Panc1 (cell line): Measurements from ENCODE around the gene SSH2. TPM values are rescaled to one million over a fixed set of nuclear protein-coding genes. Genes with fewer than 3 reads are reported as not detected.

ENCODE experiments used
- ATAC-seq: fragments of 200-7000 bp; cut with Tn5 transposase; 2 replicates; pipeline ENCODE4 v1.9.1; 2020; ENCODE audit warnings: mild to moderate bottlenecking, moderate library complexity
- BruUV-seq: library from RNA; stranded (reverse); fragments of 400-500 nt; replicated peaks from 2 replicates; lab custom pipeline; 2021; lab: Mats Ljungman, UMichigan
- CTCF ChIA-PET: fragments of 300-600 bp; sonication (Branson Sonifier 250); formaldehyde crosslinking; loops from one replicate; lab custom pipeline; 2022; ENCODE audit warnings: antibody characterized with exemption; lab: Charles Lee
- POLR2A ChIA-PET: fragments of 300-600 bp; sonication (Branson Sonifier 250); formaldehyde crosslinking; loops from one replicate; lab custom pipeline; 2022; ENCODE audit warnings: antibody characterized with exemption; lab: Charles Lee
- DNase-seq: peaks from one replicate; pipeline ENCODE4 v3.0.0-alpha.2; 2010; ENCODE audit warnings: low read depth, low spot score
- H3K27ac ChIP-seq: 2 replicates; pipeline ENCODE4 v1.5.1; 2011; ENCODE audit warnings: mild to moderate bottlenecking, low read length, inconsistent platforms
- H3K27me3 ChIP-seq: fragments of 200-500 bp; sonication (Bioruptor generic); 2 replicates; pipeline ENCODE4 v1.6.0; 2014; ENCODE audit warnings: low read length, inconsistent platforms; ENCODE audit not compliant: control insufficient read depth, insufficient read depth
- H3K36me3 ChIP-seq: fragments of 200-500 bp; sonication (Bioruptor generic); 2 replicates; pipeline ENCODE4 v1.5.1; 2014; ENCODE audit warnings: inconsistent platforms, mild to moderate bottlenecking, low read length, moderate library complexity; ENCODE audit not compliant: control insufficient read depth, insufficient read depth
- H3K4me1 ChIP-seq: 2 replicates; pipeline ENCODE4 v1.5.1; 2011; ENCODE audit warnings: inconsistent platforms, mild to moderate bottlenecking, low read length, moderate library complexity; ENCODE audit not compliant: control insufficient read depth, insufficient read depth
- H3K4me3 ChIP-seq, 2 experiments: 2 replicates each; pipeline ENCODE4 v1.5.1; 2011 to 2012; ENCODE audit warnings: low read depth in 2 of 2, low read length in 2 of 2, mild to moderate bottlenecking in 2 of 2, inconsistent platforms in 1 of 2, moderate library complexity in 1 of 2
- H3K9me3 ChIP-seq: fragments of 200-500 bp; sonication (Bioruptor generic); 2 replicates; pipeline ENCODE4 v1.5.1; 2014; ENCODE audit warnings: low read depth, mild to moderate bottlenecking, inconsistent platforms, low read length, moderate library complexity; ENCODE audit not compliant: control insufficient read depth, insufficient read depth
- POLR2AphosphoS5 ChIP-seq: IDR thresholded peaks from 2 replicates; pipeline ENCODE4 v1.6.1; 2012; ENCODE audit warnings: mild to moderate bottlenecking, low read depth, low read length, moderate library complexity
- REST ChIP-seq, 2 experiments: IDR thresholded peaks; 2 replicates each; pipeline ENCODE4 v1.6.1; 2011 to 2012; ENCODE audit warnings: low read depth in 2 of 2, control low read depth in 1 of 2, low read length in 1 of 2, mild to moderate bottlenecking in 1 of 2, moderate library complexity in 1 of 2; ENCODE audit not compliant: insufficient read depth in 1 of 2
- SIN3A ChIP-seq: IDR thresholded peaks from 2 replicates; pipeline ENCODE4 v1.6.1; 2012; ENCODE audit warnings: low read depth, mild to moderate bottlenecking, low read length, moderate library complexity, borderline replicate concordance; ENCODE audit not compliant: insufficient read depth
- TCF7L2 ChIP-seq: IDR thresholded peaks from 2 replicates; pipeline ENCODE4 v1.6.1; 2011; ENCODE audit warnings: mild to moderate bottlenecking, low read depth, low read length, inconsistent platforms
- in situ Hi-C: cut with HindIII; loops from 2 replicates; pipeline ENCODE4 v1.10.0; 2016; ENCODE audit warnings: low sequenced_read_pairs, low pct_unique_long_range_greater_than_20kb
- intact Hi-C: fragments of 100-400 bp; cut with micrococcal nuclease; formaldehyde crosslinking; loops from one replicate; pipeline ENCODE4 v1.10.0; 2022; ENCODE audit not compliant: unreplicated experiment
- total RNA-seq: library from RNA; stranded (reverse); gene quantifications from one replicate; pipeline ENCODE4 v1.2.1, GENCODE V29; 2021; ENCODE audit not compliant: unreplicated experiment
- TF ChIP-seq, protein P1 (sequence below): fragments of 450-650 bp; IDR thresholded peaks from 2 replicates; pipeline ENCODE4 v1.5.1; 2017; ENCODE audit warnings: mild to moderate bottlenecking

The SSH2 gene
- total RNA-seq, 1 experiment from 2014 or later, result 30.6 TPM

DNA sequence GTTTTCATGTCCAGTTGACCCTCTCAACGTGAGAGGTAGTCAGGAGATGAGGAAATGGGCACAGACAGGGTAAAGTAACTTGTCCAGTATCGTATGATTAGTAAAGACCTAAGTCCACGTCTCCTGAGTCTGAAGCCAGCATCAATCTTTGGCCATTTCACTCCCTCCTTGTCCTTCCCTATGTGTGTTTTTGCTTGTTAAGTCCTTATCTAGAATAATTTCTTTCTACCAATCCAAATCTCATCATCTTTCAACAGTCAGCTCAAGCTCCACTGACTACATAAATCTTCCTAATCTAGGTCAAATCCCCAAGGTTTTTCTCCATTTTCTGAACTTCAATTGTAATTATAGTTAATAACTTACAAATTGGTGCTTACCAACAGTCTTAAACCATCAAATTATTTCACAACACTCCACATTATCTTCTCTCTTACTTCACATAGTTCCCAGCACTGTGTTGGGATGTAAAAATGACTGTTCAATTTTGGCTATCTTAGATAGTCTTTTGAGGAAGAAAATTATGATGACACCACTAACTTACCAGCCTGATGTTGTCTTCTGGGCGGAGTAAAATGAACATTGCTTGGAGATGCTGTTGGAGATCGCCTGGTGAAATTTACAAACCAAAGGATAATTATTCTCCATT, 235.0 kb downstream of the SSH2 start:
- Histone ChIP-seq H3K27ac (no peak overlapping the region), H3K9me3 (no peaks in the 10 kb centered on the region), H3K27me3 (no peaks in the 10 kb centered on the region), H3K4me3 (no peak overlapping the region), H3K36me3 (no peaks in the 10 kb centered on the region), H3K4me1 (no peaks in the 10 kb centered on the region; the same call in 1 of the 2 replicates)
- intact Hi-C loops (no loop called here), in situ Hi-C loops (no loop called here)
- DNase-seq (no peak), ATAC-seq (no peak)
- ChIA-PET POLR2A (no interaction called here), CTCF (no interaction called here)
- TSS peak; percentile 33 for BruUV-seq
- TF ChIP-seq POLR2AphosphoS5, result no peak
- no peak for TF ChIP-seq SIN3A
- no peak for TF ChIP-seq REST (IDR thresholded peaks at IDR 0.05; ENCODE audit: insufficient read depth in 1 of 2, low read depth in 2 of 2, low read length in 1 of 2)
- no peak for TF ChIP-seq TCF7L2
- TF ChIP-seq, protein P1, sequence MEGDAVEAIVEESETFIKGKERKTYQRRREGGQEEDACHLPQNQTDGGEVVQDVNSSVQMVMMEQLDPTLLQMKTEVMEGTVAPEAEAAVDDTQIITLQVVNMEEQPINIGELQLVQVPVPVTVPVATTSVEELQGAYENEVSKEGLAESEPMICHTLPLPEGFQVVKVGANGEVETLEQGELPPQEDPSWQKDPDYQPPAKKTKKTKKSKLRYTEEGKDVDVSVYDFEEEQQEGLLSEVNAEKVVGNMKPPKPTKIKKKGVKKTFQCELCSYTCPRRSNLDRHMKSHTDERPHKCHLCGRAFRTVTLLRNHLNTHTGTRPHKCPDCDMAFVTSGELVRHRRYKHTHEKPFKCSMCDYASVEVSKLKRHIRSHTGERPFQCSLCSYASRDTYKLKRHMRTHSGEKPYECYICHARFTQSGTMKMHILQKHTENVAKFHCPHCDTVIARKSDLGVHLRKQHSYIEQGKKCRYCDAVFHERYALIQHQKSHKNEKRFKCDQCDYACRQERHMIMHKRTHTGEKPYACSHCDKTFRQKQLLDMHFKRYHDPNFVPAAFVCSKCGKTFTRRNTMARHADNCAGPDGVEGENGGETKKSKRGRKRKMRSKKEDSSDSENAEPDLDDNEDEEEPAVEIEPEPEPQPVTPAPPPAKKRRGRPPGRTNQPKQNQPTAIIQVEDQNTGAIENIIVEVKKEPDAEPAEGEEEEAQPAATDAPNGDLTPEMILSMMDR, result no peak

GRCh38 chr17:29693751-29694150, 236.3 kb downstream of the SSH2 start:
- Histone ChIP-seq H3K27me3 (no peaks in the 10 kb centered on the region), H3K27ac (no peak overlapping the region), H3K36me3 (no peaks in the 10 kb centered on the region), H3K4me1 (no peaks in the 10 kb centered on the region; the same call in 1 of the 2 replicates), H3K4me3 (no peak overlapping the region), H3K9me3 (no peaks in the 10 kb centered on the region)
- POLR2A ChIA-PET, result no interaction called here
- no TSS peak for BruUV-seq
- DNase-seq (no peak), ATAC-seq (no peak)
- TF ChIP-seq REST (IDR thresholded peaks at IDR 0.05; ENCODE audit: insufficient read depth in 1 of 2, low read depth in 2 of 2, low read length in 1 of 2) (no peak), POLR2AphosphoS5 (no peak), SIN3A (no peak), TCF7L2 (no peak)
- TF ChIP-seq, protein P1, result no peak
- intact Hi-C loops (no loop called here), in situ Hi-C loops (no loop called here)
- CTCF ChIA-PET, result interaction anchor here (0.6 kb wide), 1 partner anchor 39 kb away, joined by 3 read pairs; no protein-coding TSS in a partner anchor
